Gastroesophageal sphincter (tissue), 3 donors: ENCODE measurements around the gene CMSS1.

Experiments
- EP300 ChIP-seq: sonication (generic); formaldehyde crosslinking; IDR thresholded peaks from one replicate; pipeline ENCODE4 v1.6.1; 2017; ENCODE audit warnings: antibody characterized with exemption, mild to moderate bottlenecking
- TF ChIP-seq, protein P1 (sequence below), 4 experiments: fragments of 200-600 bp in 2 of 4; fragments of 450-650 bp in 2 of 4; sonication (generic) in 1 of 4; IDR thresholded peaks; one replicate each; pipeline ENCODE4 v1.5.1; 2017 to 2019; ENCODE audit warnings: antibody characterized with exemption in 4 of 4, mild to moderate bottlenecking in 2 of 4, moderate library complexity in 2 of 4

- TF ChIP-seq, protein P1, sequence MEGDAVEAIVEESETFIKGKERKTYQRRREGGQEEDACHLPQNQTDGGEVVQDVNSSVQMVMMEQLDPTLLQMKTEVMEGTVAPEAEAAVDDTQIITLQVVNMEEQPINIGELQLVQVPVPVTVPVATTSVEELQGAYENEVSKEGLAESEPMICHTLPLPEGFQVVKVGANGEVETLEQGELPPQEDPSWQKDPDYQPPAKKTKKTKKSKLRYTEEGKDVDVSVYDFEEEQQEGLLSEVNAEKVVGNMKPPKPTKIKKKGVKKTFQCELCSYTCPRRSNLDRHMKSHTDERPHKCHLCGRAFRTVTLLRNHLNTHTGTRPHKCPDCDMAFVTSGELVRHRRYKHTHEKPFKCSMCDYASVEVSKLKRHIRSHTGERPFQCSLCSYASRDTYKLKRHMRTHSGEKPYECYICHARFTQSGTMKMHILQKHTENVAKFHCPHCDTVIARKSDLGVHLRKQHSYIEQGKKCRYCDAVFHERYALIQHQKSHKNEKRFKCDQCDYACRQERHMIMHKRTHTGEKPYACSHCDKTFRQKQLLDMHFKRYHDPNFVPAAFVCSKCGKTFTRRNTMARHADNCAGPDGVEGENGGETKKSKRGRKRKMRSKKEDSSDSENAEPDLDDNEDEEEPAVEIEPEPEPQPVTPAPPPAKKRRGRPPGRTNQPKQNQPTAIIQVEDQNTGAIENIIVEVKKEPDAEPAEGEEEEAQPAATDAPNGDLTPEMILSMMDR (IDR thresholded peaks at IDR 0.05): no peak
- no peak for TF ChIP-seq EP300
Observed at GRCh38 chr3:99952306-99952705, 134.6 kb downstream of the CMSS1 start.
